M059J (cell line): Measurements from ENCODE around the gene FXYD6. TPM values are rescaled to one million over a fixed set of nuclear protein-coding genes. Genes with fewer than 3 reads are reported as not detected.
A peak's percentile ranks its signal among the peaks of the same experiment; 100 is the strongest.
"Not testable (repeated sequence)": the region's sequence is repeated elsewhere in the genome, so short reads cannot be mapped to it uniquely, and the experiment has no call there.

Experiments used
- DNase-seq: peaks from one replicate; pipeline ENCODE4 v3.0.0-alpha.2; 2012; ENCODE audit warnings: low read depth
- total RNA-seq: library from RNA; depleted of rRNA; stranded (reverse); fragments of >200 nt; shearing (Covaris generic); gene quantifications from 2 replicates; pipeline ENCODE4 v1.2.3, GENCODE V29; 2014

FXYD6 gene
- total RNA-seq, 1 experiment from 2014 or later, result 0.86 TPM

- no peak for DNase-seq
These were observed 6.1 kb downstream of the FXYD6 start for GRCh38 chr11:117870103-117870952.

DNA sequence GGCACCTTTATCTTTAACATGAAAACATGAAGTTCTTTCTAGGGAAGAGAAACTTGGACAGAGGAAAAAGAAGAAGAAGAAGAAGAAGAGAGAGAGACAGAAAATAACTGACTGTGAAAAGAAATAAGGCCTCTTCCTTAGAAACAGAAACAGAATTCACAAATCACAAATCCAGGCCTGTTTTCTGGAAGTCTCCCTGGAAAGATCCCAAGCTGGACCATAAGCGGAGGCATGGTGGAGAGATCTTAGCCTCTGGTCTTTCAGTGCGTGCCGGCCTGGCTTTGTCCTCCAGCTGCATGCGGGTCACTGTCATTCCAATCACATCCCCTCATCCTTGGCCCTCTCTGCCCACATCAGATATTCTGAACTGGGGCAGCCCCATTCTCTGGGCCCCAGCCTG is 6.9 kb downstream of the FXYD6 start:
- no peak for DNase-seq

- DNase-seq, result no peak
These were observed 7.5 kb downstream of the FXYD6 start for GRCh38 chr11:117868815-117869561.

DNA sequence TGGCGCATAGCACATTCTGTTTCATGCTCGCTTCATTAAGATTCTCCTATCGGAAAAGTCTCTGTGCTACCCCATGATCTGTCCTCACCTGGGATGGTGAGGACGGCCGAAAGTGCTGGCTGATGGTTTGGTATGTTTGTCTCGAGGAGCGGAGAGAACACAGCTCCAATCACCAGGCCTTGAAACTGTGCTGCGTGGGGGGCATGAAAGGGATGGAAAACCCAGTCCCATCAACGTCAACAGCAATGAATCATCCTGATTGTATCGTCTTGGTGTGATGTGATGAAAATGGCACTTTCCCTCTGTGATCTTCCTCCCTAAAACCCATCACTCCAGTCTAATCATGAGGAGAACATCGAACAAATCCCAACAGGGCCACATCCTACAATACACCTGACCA is 8.4 kb downstream of the FXYD6 start:
- DNase-seq, result no peak

DNA sequence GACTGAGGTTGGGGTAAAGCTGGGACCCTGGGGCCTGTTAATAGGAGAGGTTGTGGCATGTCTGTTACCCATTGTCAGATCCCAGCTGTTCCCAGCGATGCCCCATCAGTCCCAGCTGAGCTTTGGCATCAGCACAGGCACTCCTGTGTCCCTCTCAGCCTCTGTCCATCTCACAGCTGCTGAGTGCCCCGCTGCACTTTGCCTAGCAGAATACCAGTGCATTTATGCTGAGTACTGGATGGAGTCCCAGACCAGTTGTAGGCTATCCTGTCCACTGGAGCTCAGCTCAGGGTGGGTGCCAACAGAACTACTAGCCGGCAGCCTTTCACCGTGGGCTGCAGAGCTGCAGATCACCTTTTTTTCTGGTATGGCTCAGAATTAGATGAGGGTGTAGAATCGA is 9.9 kb downstream of the FXYD6 start:
- DNase-seq, result no peak

- DNase-seq, result not testable (repeated sequence)
These were observed 10.9 kb downstream of the FXYD6 start for GRCh38 chr11:117865546-117865945.

- DNase-seq, result no peak
These were observed 13.1 kb downstream of the FXYD6 start for GRCh38 chr11:117863383-117863782.

GRCh38 chr11:117862753-117863152 is 13.7 kb downstream of the FXYD6 start:
- DNase-seq, result no peak

- DNase-seq, result no peak
These were observed 14.3 kb downstream of the FXYD6 start for GRCh38 chr11:117862019-117862725.

GRCh38 chr11:117861151-117862018 is 15.1 kb downstream of the FXYD6 start:
- peak; percentile 7 for DNase-seq

- no peak for DNase-seq
These were observed 16.3 kb downstream of the FXYD6 start for GRCh38 chr11:117860139-117860538.

- DNase-seq, result no peak
These were observed 16.9 kb downstream of the FXYD6 start for GRCh38 chr11:117859488-117860112.

- DNase-seq, result no peak
These were observed 17.4 kb downstream of the FXYD6 start for GRCh38 chr11:117859061-117859460.

DNA sequence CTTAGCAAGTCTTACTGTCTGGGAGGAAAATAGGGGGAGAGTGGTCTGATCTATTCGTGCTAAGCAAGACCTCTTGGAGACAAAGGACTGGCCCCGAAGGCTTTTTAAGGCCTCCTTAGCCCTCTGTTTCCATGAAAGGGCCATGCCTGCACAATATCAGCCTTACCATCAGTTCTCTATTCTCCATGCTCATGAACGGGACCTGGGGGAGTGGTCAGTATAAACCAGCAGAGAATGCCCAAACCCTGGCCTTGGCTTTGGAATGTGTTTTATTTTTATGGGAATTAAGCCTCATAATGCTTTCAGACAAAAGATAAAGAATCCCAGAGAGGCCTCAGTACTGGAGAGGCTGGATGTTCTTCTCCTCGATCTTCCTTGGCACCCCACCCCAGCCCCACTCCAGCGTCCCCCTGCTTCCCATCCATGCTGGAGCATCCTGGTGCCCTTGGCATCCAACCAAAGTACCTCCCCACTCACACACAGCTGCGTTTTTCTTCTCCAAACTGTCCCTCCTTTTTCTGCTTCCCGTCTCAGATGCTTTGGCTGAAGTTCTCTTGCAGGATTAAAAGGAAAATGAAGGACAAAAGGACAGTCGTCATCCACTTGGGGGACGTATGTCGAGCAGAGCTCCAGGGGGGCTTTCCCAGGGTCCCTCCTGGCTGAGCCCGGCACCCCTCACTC is 18.6 kb downstream of the FXYD6 start:
- no peak for DNase-seq

GRCh38 chr11:117855912-117856651 is 20.4 kb downstream of the FXYD6 start:
- no peak for DNase-seq

DNA sequence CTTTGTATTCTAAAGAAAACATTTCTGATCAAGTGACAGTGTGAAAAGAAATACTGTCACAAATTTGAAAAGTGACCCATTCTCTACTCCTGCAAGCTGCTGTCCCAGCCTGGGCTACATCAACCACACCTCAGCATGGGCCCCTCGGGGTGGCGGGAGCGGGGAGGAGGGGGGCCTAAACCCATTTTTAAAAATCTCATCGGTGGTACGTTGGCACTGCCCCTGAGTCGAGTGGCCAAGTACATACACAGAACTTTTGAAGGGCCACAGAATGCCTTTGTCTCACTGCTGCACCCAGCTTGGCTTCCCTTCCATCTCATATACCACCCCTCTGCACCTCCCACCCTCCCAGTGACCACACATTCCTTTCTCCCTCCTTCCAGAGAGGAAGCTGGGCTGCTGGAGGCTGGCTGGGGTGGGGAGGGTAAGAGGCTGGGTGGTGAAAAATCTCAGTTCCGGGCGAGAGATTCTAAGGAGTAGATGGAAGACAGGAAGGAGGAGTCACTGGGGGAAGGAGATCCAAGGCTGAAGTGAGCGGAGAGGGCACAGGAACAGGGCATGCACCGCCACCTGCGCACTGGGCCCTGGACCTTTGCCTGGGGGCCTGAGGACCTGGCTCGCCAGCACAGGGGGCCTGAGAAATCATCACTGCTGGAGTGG is 21.1 kb downstream of the FXYD6 start:
- no peak for DNase-seq

DNA sequence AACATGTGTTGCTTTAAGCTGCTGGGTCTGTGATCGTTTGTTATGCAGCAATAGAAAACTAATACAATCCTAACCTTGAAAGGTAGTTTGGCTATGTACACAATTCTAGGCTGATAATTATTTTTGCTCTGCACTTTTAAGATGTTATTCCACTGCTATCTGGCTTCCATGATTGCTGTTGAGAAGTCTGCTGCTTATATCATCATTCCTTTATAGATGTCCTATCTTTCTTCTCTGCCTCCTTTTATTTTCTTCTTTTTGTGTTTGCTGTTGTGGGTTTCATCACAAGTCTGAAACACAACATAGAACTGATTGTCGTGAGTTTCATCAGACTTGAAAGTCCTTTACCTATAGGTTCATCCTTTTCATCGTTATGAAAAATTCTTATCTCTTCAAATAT is 24.1 kb downstream of the FXYD6 start:
- no peak for DNase-seq

DNA sequence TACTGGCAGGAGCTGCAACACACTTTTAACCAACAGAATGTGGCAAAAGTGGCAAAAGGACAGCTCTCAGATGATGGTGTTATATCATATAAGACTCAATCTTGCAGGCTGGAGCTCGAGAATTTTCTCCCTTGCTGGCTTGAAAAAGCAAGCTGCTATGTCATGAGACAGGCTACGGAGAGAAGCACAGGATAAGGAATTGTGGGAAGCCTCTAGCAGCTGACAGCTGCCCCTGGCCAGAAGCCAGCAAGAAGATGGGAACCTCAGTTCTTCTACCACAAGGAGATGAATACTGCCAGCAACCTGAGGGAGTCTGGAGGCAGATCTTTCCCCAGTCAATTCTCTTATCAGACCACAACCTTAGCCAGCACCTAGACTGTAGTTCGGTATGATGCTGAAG is 24.6 kb downstream of the FXYD6 start:
- DNase-seq, result no peak

- no peak for DNase-seq
These were observed 25.4 kb downstream of the FXYD6 start for GRCh38 chr11:117851106-117851505.
